Astrocyte (in vitro differentiated cells and primary cell): Measurements from ENCODE around the gene UBXN4. TPM values are rescaled to one million over a fixed set of nuclear protein-coding genes. Genes with fewer than 3 reads are reported as not detected.

Experiments used
- DNase-seq: peaks from one replicate; pipeline ENCODE4 v3.0.0-alpha.2; 2010; ENCODE audit warnings: low read depth
- FAIRE-seq: peaks from 2 replicates; lab custom pipeline; 2011; peaks lifted over from hg19 to GRCh38; lab: Jason Lieb, UNC
- H2AFZ ChIP-seq: 2 replicates; pipeline ENCODE4 v1.6.0; 2012; ENCODE audit warnings: low read depth, low read length, inconsistent platforms
- H3K27ac ChIP-seq: 2 replicates; pipeline ENCODE4 v1.5.1; 2011; ENCODE audit warnings: low read depth, low read length, inconsistent platforms
- H3K27me3 ChIP-seq: 2 replicates; pipeline ENCODE4 v1.6.0; 2011; ENCODE audit warnings: low read length, inconsistent platforms; ENCODE audit not compliant: insufficient read depth
- H3K36me3 ChIP-seq: 2 replicates; pipeline ENCODE4 v1.5.1; 2011; ENCODE audit warnings: low read length, inconsistent platforms; ENCODE audit not compliant: insufficient read depth
- H3K4me1 ChIP-seq: 2 replicates; pipeline ENCODE4 v1.5.1; 2011; ENCODE audit warnings: low read length, inconsistent platforms; ENCODE audit not compliant: insufficient read depth
- H3K4me2 ChIP-seq: 2 replicates; pipeline ENCODE4 v1.6.0; 2012; ENCODE audit warnings: low read length, inconsistent platforms
- H3K4me3 ChIP-seq: 2 replicates; pipeline ENCODE4 v1.5.1; 2011; ENCODE audit warnings: low read depth, mild to moderate bottlenecking, low read length, inconsistent platforms; ENCODE audit not compliant: insufficient read depth
- H3K79me2 ChIP-seq: 2 replicates; pipeline ENCODE4 v1.6.0; 2012; ENCODE audit warnings: mild to moderate bottlenecking, low read length, inconsistent platforms; ENCODE audit not compliant: insufficient read depth
- H3K9ac ChIP-seq: 2 replicates; pipeline ENCODE4 v1.6.0; 2012; ENCODE audit warnings: mild to moderate bottlenecking, low read length, inconsistent platforms
- H3K9me3 ChIP-seq: 2 replicates; pipeline ENCODE4 v1.5.1; 2012; ENCODE audit warnings: low read depth, mild to moderate bottlenecking, low read length, inconsistent platforms; ENCODE audit not compliant: insufficient read depth
- H4K20me1 ChIP-seq: 2 replicates; pipeline ENCODE4 v1.6.0; 2012; ENCODE audit warnings: low read length, inconsistent platforms; ENCODE audit not compliant: insufficient read depth
- H3K27ac Mint-ChIP-seq: one replicate; pipeline ENCODE4 v1.8.0; 2021; ENCODE audit warnings: mild to moderate bottlenecking, mixed read lengths; ENCODE audit not compliant: unreplicated experiment
- H3K27me3 Mint-ChIP-seq: one replicate; pipeline ENCODE4 v1.8.0; 2021; ENCODE audit warnings: low read depth, mixed read lengths; ENCODE audit not compliant: unreplicated experiment
- H3K36me3 Mint-ChIP-seq: one replicate; pipeline ENCODE4 v1.8.0; 2021; ENCODE audit warnings: low read depth, mixed read lengths; ENCODE audit not compliant: unreplicated experiment
- H3K4me1 Mint-ChIP-seq: one replicate; pipeline ENCODE4 v1.8.0; 2021; ENCODE audit warnings: low read depth, mixed read lengths; ENCODE audit not compliant: unreplicated experiment
- H3K4me3 Mint-ChIP-seq: one replicate; pipeline ENCODE4 v1.8.0; 2021; ENCODE audit warnings: mild to moderate bottlenecking, moderate library complexity, mixed read lengths; ENCODE audit not compliant: unreplicated experiment
- H3K9me3 Mint-ChIP-seq: one replicate; pipeline ENCODE4 v1.8.0; 2021; ENCODE audit warnings: mild to moderate bottlenecking, mixed read lengths; ENCODE audit not compliant: unreplicated experiment
- EZH2 ChIP-seq: IDR thresholded peaks from 2 replicates; pipeline ENCODE4 v1.6.1; 2012; ENCODE audit warnings: mild to moderate bottlenecking, low read length, inconsistent platforms; ENCODE audit not compliant: insufficient read depth
- total RNA-seq: library from RNA; stranded (reverse); gene quantifications from 2 replicates; pipeline ENCODE4 v1.2.1, GENCODE V29; 2021
- TF ChIP-seq, protein P1 (sequence below): IDR thresholded peaks from 2 replicates; pipeline ENCODE4 v1.5.1; 2011; ENCODE audit warnings: low read depth, mild to moderate bottlenecking, inconsistent platforms, low read length, moderate library complexity; ENCODE audit not compliant: insufficient read depth

UBXN4 gene
- total RNA-seq, 1 donor from 2014 or later, result 79.4 TPM

DNA sequence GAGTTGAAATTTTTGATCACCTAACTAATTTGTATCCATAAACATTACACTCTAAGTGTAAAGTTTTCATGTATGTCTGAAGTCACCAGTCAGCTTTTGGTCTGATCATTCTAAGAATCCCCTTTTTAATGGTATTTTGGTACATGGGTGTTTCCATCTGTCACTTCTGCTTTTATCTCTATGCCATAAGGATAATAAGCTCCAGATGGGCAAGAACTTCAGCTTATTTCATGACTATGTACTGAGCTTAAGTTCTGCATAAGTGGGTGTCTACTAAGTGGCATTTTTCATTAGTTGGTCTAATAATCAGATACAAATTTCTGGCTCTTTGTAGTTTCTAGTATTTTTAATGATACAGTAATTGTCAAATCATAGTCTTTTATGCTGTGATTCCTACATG lies 20.4 kb downstream of the UBXN4 start:
- no peaks in the 10 kb centered on the region for H3K9me3 ChIP-seq
- no peak overlapping the region for H3K9ac ChIP-seq
- H3K4me3 ChIP-seq, result no peak overlapping the region
- no peak overlapping the region for H3K4me2 ChIP-seq
- peaks cover 23% of the 10 kb centered on the region for H4K20me1 ChIP-seq
- no peak overlapping the region for H2AFZ ChIP-seq
- H3K27ac ChIP-seq, result no peak overlapping the region
- H3K9me3 Mint-ChIP-seq, result no peaks in the 10 kb centered on the region
- H3K27ac Mint-ChIP-seq, result no peak overlapping the region
- TF ChIP-seq EZH2, result no peak
- TF ChIP-seq, protein P1, sequence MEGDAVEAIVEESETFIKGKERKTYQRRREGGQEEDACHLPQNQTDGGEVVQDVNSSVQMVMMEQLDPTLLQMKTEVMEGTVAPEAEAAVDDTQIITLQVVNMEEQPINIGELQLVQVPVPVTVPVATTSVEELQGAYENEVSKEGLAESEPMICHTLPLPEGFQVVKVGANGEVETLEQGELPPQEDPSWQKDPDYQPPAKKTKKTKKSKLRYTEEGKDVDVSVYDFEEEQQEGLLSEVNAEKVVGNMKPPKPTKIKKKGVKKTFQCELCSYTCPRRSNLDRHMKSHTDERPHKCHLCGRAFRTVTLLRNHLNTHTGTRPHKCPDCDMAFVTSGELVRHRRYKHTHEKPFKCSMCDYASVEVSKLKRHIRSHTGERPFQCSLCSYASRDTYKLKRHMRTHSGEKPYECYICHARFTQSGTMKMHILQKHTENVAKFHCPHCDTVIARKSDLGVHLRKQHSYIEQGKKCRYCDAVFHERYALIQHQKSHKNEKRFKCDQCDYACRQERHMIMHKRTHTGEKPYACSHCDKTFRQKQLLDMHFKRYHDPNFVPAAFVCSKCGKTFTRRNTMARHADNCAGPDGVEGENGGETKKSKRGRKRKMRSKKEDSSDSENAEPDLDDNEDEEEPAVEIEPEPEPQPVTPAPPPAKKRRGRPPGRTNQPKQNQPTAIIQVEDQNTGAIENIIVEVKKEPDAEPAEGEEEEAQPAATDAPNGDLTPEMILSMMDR, result no peak
- peaks cover 8% of the 10 kb centered on the region for H3K36me3 Mint-ChIP-seq
- FAIRE-seq, result no peak
- no peaks in the 10 kb centered on the region for H3K4me1 ChIP-seq
- peaks cover 38% of the 10 kb centered on the region for H3K79me2 ChIP-seq
- peaks cover 47% of the 10 kb centered on the region for H3K36me3 ChIP-seq
- no peaks in the 10 kb centered on the region for H3K27me3 ChIP-seq
- H3K4me1 Mint-ChIP-seq, result peaks cover 1% of the 10 kb centered on the region
- no peak for DNase-seq
- H3K4me3 Mint-ChIP-seq, result no peak overlapping the region
- no peaks in the 10 kb centered on the region for H3K27me3 Mint-ChIP-seq

- Mint-ChIP-seq H3K9me3 (no peaks in the 10 kb centered on the region), H3K27me3 (no peaks in the 10 kb centered on the region), H3K4me3 (no peak overlapping the region), H3K4me1 (peaks cover 1% of the 10 kb centered on the region), H3K27ac (no peak overlapping the region), H3K36me3 (peaks cover 12% of the 10 kb centered on the region)
- no peak overlapping the region for H2AFZ ChIP-seq
- no peak for FAIRE-seq
- no peak overlapping the region for H3K27ac ChIP-seq
- no peak overlapping the region for H3K9ac ChIP-seq
- H3K27me3 ChIP-seq, result no peaks in the 10 kb centered on the region
- no peak overlapping the region for H3K4me3 ChIP-seq
- DNase-seq, result no peak
- H3K4me2 ChIP-seq, result no peak overlapping the region
- H3K79me2 ChIP-seq, result peaks cover 37% of the 10 kb centered on the region
- H3K9me3 ChIP-seq, result no peaks in the 10 kb centered on the region
- no peak for TF ChIP-seq EZH2
- TF ChIP-seq, protein P1, result no peak
- H4K20me1 ChIP-seq, result peaks cover 23% of the 10 kb centered on the region
- H3K4me1 ChIP-seq, result no peaks in the 10 kb centered on the region
- peaks cover 47% of the 10 kb centered on the region for H3K36me3 ChIP-seq
Observed at GRCh38 chr2:135762530-135762929, 20.9 kb downstream of the UBXN4 start.

GRCh38 chr2:135768863-135769262 lies 27.2 kb downstream of the UBXN4 start:
- peaks cover 5% of the 10 kb centered on the region for H4K20me1 ChIP-seq
- peaks cover 3% of the 10 kb centered on the region for H3K4me1 ChIP-seq
- no peak for TF ChIP-seq EZH2
- TF ChIP-seq, protein P1, result no peak
- no peak overlapping the region for H3K4me3 Mint-ChIP-seq
- no peak for DNase-seq
- no peak for FAIRE-seq
- H3K36me3 ChIP-seq, result peaks cover 42% of the 10 kb centered on the region
- no peaks in the 10 kb centered on the region for H3K27me3 Mint-ChIP-seq
- no peak overlapping the region for H3K27ac Mint-ChIP-seq
- H3K4me1 Mint-ChIP-seq, result peaks cover 6% of the 10 kb centered on the region
- no peaks in the 10 kb centered on the region for H3K27me3 ChIP-seq
- peaks cover 21% of the 10 kb centered on the region for H3K79me2 ChIP-seq
- no peak overlapping the region for H3K4me3 ChIP-seq
- no peaks in the 10 kb centered on the region for H3K9me3 ChIP-seq
- no peaks in the 10 kb centered on the region for H3K9me3 Mint-ChIP-seq
- H3K4me2 ChIP-seq, result no peak overlapping the region
- H3K9ac ChIP-seq, result no peak overlapping the region
- H3K27ac ChIP-seq, result no peak overlapping the region
- no peak overlapping the region for H2AFZ ChIP-seq
- peaks cover 36% of the 10 kb centered on the region for H3K36me3 Mint-ChIP-seq
